ENCODE data around the gene CORO7.

DNA sequence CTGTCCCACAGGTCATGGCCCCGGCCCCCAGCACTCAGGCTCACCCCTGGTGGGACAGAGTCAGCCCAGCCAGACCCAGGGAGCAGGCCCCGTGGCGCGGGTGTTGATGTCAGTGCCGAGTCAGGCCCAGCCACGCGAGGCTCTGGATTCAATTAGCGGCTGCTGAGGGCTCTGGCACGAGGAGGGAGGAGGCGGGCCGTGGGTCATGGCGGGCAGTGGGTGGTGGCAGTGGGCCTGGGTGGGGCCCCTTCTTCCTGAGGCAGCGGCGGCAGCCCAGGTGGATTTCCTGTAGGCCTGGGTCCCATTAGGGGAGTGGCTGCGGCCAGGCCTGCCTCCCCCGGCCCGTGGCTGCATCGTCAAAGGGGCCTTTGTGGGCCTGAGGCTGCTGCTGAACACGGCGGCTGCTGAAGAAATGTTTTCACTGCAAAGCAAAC, 31.9 kb downstream of the CORO7 start:
- TF ChIP-seq, protein P1, sequence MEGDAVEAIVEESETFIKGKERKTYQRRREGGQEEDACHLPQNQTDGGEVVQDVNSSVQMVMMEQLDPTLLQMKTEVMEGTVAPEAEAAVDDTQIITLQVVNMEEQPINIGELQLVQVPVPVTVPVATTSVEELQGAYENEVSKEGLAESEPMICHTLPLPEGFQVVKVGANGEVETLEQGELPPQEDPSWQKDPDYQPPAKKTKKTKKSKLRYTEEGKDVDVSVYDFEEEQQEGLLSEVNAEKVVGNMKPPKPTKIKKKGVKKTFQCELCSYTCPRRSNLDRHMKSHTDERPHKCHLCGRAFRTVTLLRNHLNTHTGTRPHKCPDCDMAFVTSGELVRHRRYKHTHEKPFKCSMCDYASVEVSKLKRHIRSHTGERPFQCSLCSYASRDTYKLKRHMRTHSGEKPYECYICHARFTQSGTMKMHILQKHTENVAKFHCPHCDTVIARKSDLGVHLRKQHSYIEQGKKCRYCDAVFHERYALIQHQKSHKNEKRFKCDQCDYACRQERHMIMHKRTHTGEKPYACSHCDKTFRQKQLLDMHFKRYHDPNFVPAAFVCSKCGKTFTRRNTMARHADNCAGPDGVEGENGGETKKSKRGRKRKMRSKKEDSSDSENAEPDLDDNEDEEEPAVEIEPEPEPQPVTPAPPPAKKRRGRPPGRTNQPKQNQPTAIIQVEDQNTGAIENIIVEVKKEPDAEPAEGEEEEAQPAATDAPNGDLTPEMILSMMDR (IDR thresholded peaks at IDR 0.05) = no peak
- TF ChIP-seq POLR2A (IDR thresholded peaks at IDR 0.05) = no peak
